Measurements from ENCODE around the gene ATP11A.

The ATP11A gene

DNA sequence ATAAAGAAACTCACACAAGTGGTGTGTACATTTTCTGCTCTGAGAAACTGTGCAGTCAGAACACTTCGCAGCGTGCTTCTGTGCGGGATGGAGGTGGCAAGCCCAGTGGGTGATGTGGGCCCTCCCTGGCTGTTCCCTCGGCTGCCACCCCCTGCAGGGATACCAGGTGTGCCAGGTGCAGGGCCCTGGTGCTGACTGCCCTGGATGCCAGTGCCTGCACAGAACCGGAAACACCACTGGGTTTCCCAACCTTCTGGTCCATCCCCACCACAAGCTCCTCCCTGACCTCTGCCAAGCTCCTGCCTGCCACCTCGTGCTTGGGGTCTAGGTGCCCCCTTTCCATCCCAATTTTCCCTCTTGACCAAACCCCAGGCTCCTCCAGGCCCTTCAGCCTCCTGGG, 197.3 kb downstream of the ATP11A start:
- DNase-seq = no peak

DNA sequence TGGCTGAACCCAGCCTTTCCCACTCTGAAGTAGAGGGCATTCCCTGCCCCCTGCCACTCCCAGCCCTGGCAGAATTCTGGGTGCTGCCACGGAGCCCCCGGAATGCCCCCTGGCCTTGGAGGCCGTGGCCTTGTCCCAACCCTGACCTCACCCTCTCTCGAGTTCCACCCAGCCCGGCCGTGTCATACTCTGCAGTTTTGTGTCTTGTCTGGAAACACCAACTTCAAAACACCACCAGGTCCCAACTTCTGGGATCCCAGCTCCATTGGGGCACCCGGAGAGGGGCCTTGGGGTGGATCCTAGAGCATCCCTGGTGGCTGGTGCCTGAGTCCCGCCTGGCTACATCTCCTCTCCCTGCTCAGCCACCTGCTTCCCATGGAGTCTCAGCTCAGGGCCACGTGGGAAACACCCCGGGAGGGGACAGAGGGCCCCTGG, 197.7 kb downstream of the ATP11A start:
- DNase-seq = no peak

DNA sequence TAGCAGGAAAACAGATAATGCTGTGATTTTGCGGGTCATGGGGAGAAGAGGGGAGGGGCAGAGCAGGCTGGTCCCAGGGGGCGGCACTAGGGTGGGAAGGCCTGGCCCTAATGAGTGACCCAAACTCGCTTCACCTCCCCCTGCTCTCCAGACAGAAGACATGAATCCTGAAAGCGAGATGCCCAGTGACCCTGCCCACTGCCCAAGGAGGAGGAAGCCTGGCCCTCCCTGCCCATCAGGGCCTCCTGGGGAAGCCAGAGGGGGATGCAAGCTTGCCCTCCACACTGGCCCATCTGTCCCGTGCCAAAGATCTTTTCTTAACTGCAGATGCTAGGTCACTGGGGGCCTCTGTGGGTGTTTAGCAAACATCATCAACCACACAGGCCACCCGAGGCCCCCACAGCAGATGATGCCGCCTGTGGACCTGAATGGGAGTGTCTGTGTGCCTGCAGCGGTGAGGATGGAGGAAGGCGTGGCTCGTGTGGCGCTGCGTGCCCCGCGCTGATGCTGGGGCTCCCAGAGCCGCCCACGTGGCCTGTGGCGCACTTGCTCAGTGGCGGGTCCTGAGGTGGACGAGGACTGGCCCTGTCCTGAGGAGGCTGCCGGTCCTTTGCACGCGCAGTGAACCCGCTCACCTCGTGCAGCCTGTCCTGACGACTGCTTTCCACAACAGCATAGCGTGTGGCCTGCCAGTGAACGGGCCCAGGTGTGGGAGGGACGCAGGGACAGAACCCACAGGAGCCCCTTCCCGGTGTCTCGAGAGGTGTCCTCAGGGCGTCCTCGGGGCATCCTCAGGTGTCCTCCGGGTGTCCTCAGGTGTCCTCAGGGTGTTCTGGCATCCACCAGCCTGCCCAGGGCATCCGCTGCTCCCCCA, 198.6 kb downstream of the ATP11A start:
- DNase-seq = no peak

GRCh38 chr13:112889351-112890290, 199.8 kb downstream of the ATP11A start:
- no peak for DNase-seq

- DNase-seq = no peak
These were observed 200.7 kb downstream of the ATP11A start for GRCh38 chr13:112890316-112891145.

DNA sequence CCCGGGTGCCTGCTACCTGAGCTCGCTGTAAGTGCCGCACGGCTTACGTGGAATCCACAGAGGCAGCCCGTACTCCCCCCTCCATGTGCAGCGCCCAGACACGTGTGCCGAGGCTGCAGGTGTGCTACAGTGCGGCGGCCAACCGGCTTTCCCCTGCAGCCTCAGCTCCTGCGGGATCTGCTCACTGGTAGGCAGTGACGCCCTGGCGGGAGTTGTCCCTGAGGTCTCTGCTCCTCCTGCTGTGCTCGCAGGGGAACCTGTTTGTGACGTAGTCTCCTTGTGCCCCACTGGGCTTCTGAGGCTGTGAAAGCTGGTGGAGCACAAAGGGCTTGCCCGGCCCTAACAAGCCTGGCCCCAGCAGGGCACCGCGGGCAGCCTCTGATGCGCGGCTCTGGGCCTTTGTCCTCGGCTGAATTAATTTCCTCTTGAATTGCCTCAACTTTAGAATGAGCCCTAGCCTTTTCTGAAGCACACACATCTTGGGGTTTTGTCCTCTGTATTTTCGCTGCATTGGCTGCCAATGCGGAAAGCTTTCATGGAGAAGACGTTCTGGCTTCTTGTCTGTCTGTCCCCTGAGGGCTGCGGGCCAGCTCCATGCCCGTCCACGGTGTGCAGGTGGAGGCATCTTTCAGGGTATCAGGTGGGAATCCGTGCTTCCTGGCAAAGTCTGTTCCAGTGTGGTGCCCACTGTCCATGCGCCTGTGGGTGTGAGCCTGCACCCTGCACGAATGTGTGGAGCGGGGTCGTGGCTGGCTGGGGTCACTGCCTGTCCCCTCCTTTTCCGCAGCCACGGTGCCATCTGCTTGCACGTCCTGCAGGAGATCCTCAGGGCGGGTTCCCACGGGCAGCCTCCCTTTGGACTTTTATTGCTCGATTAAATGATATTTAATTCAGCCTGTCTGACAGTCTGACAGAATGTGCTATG, 201.9 kb downstream of the ATP11A start:
- DNase-seq = no peak

GRCh38 chr13:112892426-112893206, 202.8 kb downstream of the ATP11A start:
- no peak for DNase-seq

- DNase-seq = no peak
These were observed 203.3 kb downstream of the ATP11A start for GRCh38 chr13:112893207-112893569.

DNA sequence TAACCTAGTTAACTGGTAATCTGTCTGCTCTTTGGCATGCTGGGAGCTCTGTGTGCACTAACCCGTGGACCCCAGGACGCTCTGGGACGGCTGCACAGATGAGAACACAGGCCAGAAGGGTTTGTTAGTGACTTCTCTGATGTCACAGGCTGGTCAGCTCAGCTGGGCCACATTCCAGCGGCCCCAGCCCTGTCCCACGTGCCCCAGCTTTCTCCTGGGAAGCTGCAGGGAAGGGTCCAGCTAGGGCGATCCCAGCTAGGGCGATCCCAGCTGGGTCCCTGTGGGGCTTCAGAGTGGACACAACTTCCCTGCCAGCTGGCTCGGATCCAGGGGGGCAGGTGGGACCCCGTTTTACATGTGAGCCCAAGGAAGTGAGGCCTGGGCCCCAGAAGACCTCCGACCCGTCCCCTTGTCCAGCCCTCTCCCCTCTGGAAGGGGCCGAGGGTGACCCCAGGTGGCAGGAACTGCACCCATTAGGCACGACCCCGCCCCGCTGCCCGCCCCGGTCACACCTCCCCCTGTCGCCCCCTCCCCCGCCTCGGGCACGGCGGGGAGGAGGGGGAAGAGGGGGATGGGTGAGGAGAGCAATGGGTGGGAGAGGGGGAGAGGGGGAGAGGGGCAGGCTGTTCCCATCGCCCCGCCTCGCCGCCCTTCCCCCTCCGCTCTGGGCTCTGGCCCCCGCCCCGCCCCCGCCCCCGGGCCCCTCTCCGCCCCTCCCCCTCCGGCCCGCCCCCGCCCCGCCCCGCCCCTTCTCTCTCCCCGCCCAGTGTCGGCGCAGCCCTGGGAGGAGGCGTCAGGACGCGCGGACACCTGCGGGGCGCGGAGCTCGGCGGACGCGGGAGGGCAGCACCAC, 204.0 kb downstream of the ATP11A start:
- DNase-seq = peak; percentile 8

GRCh38 chr13:112894423-112894672, 204.5 kb downstream of the ATP11A start:
- no peak for DNase-seq

DNA sequence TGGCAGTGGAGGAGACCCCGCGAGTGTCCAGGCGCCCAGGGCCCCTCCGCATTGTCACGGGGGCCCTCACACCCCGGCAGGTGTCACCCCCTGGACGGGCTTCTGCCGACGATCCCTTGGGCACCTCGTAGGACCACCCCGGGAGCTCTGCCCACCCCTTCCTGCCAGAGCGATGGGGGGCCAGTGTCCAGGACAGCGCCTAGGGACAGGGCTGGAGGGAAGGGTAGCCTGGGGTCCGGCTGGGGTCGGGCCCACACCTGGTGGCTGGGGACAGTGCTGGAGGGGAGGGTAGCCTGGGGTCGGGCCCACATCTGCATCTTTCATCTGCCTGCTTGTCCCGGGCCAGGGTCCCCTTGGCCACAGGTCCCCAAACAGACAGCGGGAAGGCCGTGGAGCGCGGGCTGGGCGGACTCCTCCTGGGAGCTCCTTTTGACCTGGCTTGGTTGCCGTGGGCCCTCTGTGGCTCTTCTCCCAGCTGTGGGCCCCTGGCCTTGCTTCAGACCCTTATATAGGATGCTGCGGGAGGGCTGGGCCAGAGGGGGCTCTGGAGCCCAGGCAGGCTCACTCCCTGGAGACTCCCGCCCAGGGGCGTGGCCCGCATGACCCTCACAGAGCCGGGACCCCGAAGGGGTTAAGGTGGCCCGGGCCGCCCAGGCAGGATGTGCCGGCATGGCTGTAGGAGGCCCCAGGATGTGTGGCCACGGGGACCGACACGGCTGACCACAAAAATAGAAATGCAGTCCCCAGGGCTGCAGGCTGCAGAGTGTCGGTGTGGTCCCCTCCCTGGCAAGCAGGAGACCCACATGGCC, 205.0 kb downstream of the ATP11A start:
- DNase-seq = no peak

DNA sequence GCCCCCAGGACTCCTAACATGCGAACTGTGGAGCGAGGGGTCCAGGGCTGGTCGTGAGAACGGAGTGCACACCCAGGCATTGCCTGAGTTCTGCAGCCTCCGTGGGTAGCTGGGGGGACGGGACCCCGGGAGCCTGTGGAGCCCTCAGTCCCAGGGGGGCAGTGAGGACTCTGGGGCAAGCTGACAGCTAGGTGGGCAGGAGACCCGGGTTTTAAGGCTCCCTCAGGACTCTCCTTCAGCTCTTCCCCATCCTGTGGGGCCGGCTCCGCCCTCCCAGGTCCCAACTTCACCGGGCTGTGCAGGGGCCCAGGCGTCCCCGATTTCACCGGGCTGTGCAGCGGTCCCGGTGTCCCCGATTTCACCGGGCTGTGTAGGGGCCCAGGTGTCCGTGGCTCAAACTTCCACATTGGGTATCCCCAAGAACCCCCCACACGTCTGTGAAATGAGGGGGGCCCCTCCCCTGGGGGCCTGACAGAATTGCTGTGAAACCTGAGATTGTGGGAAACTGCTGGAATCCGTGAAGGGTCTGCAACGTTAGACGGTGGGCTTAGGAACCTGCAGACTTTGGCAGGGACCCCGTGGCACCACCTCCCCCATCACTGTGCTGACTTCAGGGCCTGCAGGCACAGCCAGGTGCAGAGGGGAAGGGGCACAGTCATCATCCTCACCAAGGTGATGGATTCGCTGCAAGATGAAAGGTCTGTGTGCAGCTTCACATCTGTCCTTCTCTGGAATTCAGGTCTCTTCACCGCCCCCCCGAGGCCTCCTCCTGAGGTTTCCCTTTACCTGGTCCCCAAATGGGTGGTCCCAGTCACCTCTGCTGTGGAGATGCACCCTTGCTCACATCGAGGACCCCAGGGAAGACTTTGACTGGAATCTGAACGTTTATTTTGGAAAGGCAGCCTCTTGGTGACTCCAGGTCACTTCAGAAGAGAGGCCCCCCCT, 206.0 kb downstream of the ATP11A start:
- no peak for DNase-seq

DNA sequence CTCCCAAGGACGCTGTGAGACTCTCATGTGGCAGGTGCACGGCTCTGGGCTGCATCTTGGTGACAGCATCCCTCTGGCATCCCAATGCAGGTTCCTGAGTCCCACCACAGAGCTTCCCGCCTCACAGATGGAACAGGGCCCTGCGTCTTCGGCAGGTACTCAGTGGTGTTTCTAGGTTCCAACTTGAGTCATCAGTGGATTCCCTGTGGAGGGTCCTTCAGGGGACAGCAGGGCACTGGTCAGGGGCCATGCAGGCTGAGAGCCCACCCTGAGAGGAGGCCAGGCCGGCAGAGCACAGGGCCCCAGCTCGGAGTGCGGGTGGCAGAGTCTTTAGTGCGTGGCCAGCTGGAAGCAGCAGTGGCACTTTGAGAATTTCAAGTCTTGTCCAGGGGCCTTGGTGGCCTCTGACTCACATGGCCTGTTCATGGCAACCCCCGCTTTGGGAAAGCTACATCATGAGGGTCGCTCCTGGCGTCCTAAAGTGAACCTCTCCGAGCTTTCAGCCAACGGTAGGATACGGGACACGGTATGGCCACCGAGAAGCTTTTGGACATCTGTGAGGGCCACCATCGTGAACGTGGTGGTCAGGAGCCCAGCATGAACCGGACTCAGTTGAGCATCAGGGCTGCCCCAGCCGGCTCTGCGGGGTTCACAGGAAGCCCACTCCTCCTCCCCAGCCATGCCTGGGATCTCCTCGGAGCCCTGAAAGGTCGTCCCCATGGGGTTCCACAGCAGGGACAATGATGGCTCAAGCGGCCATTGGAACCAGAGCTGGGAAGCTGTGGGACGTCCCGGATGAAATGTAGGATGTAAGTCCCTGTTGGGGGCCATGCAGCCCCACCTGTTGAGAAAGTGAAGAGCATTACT, 207.1 kb downstream of the ATP11A start:
- DNase-seq = no peak

DNA sequence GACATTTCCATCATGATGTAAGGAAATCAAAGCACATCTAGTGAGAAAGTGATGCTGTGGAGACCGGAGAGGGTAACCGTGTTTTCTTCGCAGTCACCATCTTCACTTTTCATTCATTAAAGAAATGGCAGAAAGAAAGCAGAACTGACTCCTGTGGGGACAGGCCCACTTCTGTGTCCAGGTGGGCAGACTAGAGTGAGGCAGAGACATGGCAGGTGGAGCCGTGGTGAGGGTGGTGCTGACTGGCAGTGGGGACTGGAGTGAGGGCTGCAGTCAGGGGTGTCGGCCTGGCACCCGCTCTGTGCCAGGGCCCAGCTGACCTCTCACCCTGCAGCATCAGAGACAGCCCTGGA, 207.7 kb downstream of the ATP11A start:
- DNase-seq = no peak

DNA sequence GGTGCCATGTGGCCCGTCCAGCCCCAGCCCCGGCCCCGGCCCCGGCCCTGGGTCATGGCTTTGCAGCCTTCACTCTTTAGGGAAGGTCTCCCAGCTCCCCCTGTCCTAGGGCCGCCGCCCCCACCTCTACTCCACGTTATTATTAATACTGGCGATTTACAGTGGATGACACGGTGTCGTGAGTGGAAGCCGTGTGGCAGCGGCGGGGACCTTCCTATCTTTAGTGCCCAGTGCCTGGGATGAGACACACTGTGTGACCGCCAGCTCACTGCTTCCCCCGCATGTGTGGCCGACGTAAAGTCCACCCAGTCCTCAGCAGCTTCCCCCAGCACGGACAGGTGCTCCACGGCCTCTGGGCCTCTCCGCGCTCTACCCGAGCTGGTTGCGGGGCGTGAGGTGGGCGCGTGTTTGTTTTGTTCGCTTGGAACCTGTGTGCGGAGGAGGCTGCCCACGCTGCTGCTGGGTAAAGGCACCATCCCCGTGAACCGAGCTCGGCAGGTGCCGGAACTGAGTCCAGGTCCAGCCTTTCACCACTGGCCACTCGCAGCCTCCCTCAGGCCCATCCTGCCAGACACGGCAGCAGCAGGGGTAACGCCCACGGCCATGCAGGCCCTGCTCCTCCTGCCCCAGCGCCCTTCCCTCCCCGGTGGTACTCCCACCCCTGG, 208.2 kb downstream of the ATP11A start:
- DNase-seq = no peak

- no peak for DNase-seq
These were observed 208.9 kb downstream of the ATP11A start for GRCh38 chr13:112898621-112899280.

Data from NCI-H2029 (cell line).